Lung microvascular endothelial cell (primary cell): ENCODE results near the gene THSD1. TPM values are rescaled to one million over a fixed set of nuclear protein-coding genes. Genes with fewer than 3 reads are reported as not detected.
"Not testable (repeated sequence)": the region's sequence is repeated elsewhere in the genome, so short reads cannot be mapped to it uniquely, and the experiment has no call there.

Experiments used
- DNase-seq, 2 donors: peaks; one replicate each; pipeline versions ENCODE4 v3.0.0 to v3.0.0-alpha.2; 2010; ENCODE audit warnings: low read depth in 2 of 2
- total RNA-seq: library from RNA; depleted of rRNA; stranded (reverse); fragments of >200 nt; gene quantifications from 2 replicates; pipeline ENCODE4 v1.2.1, GENCODE V29; 2014

The THSD1 gene
- total RNA-seq, 1 donor from 2014 or later: 77.2 TPM

DNA sequence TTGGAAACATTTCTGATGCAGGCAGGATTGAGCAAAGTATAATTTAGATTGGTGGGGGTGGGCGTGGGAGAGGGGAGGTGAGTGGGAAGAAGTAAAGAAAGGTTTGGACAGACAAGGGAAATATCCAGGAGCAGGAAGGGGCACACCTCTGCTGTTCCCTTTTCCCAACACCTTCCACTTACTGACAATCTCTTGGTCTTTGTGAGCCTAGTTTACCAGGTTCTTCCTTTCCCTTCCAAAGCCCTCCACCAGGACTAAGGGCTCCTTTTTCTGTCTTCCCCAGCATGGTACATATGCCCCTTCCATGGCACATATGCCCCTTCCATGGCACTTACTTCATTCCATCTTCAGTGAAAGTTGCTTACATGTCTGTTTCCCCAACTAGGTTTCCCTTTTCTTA lies 6.2 kb upstream of the THSD1 start:
- DNase-seq: no peak

DNA sequence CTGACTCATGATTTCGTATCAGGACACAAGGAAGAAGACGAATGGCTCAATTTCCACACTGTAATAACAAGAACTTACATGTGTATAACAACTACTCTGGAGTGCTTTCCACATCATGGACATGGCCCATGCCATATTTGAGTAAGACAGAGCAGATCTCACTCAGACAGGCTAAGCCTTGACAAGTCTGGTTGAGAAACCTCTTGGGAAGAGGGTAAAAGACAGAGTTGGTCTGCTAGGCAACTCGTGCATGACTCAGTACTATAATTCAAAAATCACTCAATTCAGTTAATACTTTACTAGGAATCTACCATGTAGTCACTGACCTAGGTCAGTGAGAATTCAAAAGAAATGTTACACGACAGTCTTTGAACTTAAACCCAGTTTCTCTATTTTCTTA lies 5.7 kb upstream of the THSD1 start:
- DNase-seq: peak in 1 of 2 donors; percentile 17

DNA sequence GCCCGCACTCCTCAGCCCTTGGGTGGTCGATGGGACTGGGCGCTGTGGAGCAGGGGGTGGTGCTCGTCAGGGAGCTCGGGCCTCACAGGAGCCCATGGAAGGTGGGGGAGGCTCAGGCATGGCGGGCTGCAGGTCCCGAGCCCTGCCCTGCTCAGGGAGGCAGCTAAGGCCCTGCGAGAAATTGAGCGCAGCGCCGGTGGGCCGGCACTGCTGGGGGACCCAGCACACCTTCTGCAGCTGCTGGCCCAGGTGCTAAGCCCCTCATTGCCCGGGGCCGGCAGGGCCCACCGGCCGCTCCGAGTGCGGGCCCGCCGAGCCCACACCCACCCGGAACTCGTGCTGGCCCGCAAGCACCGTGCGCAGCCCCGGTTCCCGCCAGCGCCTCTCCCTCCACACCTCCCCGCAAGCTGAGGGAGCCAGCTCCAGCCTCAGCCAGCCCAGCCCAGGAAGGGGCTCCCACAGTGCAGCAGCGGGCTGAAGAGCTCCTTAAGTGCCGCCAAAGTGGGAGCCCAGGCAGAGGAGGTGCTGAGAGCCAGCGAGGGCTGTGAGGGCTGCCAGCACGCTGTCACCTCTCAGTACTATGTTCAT lies 2.2 kb upstream of the THSD1 start:
- DNase-seq: not testable (repeated sequence)

DNA sequence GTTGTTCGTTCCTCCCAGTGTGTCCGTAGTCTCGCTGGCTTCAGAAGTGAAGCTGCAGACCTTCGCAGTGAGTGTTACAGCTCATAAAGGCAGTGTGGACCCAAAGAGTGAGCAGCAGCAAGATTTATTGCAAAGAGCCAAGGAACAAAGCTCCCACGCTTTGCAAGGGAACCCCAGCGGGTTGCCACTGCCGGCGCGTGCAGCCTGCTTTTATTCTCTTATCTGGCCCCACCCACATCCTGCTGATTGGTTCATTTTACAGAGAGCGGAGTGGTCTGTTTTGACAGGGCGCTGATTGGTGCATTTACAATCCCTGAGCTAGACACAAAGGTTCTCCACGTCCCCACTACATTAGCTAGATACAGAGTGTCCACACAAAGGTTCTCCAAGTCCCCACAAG lies 1.5 kb upstream of the THSD1 start:
- not testable (repeated sequence) for DNase-seq

DNA sequence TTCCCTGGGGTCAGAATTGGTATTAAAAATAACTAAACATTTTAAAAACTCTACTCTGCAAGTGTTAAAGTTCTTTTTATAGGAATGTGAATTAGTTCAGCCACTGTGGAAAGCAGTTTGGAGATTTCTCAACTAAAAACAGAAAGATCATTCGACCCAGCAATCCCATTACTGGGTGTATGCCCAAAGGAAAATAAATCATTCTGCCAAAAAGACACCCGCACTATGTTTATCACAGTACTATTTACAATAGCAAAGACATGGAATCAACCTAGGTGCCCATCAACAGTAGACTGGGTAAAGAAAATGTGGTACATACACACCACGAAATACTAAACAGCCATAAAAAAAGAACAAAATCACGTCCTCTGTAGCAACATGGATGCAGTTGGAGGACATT lies 657 bp upstream of the THSD1 start:
- no peak for DNase-seq

GRCh38 chr13:52405369-52405766 lies 604 bp downstream of the THSD1 start:
- no peak for DNase-seq

DNA sequence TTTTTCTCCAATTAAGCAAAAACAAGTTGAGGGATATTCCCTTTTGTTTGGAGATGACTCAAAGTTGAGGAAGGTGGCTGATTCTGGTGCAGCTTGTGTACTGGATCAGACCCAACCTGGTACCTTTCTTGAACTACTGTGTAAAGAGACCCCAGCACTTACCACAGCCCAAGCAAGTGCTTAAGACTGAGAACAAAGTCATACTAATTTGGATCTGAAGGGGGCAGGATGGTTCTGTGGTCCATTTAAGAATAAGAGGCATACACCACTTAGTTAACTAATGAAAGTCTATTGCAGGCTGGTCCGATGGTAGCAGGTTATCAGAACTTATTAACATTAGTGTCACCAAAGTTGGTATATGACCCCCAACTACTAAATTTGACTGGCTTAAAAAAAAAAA lies 6.3 kb downstream of the THSD1 start:
- DNase-seq: peak; percentile 70 to 73

GRCh38 chr13:52399046-52399445 lies 6.9 kb downstream of the THSD1 start:
- DNase-seq: no peak

GRCh38 chr13:52395704-52396103 lies 10.3 kb downstream of the THSD1 start:
- DNase-seq: no peak

DNA sequence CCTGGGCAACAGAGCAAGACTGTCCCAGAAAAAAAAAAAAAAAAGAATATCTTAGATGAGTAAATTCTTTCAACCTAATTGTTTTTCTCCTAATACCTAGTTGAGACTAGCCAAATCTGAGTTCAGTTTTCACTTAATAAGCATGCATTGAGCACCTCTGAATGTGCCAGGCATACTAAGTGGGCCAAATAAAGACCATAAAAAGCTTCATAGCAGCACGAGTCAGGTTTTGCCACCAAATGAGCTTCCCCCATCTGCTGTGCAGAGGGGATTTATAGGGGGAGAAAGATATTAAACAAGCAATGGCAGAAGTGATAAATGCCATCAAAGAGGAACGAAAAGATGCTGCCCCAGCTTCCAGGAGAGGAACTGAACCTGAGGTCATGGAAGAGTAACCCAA lies 11.4 kb downstream of the THSD1 start:
- no peak for DNase-seq

- peak; percentile 53 to 70 for DNase-seq
These were observed 12.2 kb downstream of the THSD1 start for GRCh38 chr13:52393572-52394357.

DNA sequence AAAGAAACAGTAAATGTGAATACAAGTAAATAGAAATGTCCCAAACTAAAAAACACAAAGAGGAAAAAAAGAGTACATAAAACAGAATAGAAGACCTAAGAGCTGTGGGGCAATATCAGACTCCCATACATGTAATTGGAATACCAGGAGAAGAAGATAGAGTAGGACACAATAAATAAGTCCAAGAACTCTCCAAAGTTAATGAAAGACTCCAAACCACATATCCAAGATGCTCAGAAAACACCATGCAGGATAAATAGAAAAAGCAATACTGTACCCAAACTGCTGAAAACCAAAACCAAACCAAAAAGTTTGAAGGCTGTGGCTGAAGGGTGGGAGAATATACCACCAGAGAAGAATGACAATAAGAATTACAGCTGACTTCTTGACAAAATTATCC lies 18.3 kb downstream of the THSD1 start:
- no peak for DNase-seq

GRCh38 chr13:52385870-52386269 lies 20.1 kb downstream of the THSD1 start:
- DNase-seq: peak in 1 of 2 donors; percentile 32

DNA sequence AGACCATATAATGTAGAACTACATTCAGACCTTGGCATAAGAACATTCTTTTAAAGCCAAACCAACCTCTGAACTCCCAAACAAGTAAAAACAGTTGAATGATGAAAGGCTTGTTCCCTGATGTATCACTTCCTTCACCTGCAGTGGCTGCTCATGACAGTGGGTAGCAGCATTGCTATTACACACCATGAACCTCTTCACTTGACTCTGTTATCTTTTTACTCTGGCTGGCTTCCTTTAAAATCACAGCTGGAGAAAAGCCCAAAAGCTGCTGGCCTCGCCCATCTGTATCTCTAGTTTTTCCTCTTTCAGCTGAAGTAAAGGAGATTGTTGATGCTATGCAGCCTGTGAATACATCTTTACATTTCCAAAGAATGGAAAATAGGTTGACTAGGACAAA lies 22.6 kb downstream of the THSD1 start:
- DNase-seq: peak; percentile 25 to 76

GRCh38 chr13:52378312-52378711 lies 27.7 kb downstream of the THSD1 start:
- no peak for DNase-seq

GRCh38 chr13:52377898-52378297 lies 28.1 kb downstream of the THSD1 start:
- DNase-seq: peak; percentile 25 to 94

DNA sequence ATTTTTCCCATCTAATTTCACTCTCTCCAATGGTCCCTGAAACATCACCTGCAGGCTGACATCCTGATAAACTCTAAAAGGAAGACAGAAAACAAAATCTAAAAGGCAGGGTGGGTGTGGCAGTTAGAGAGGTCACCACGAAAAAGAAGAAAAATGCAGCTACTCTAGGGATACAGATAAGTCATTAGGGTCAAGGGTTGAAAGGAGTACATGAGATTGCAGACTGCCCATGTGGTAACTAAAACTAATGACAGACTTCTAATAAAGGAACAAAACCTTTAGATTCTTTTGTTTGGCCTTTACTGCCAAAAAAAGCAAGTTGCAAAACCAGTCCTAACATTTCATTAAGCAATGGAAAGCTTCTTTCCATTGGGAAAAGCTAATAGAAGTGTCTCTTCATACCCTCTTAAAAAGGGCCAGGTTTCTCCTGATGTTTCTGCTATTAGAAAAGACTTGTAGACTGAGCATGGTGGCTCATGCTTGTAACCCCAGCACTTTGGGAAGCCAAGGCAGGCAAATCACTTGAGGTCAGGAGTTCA lies 31.0 kb downstream of the THSD1 start:
- DNase-seq: no peak

DNA sequence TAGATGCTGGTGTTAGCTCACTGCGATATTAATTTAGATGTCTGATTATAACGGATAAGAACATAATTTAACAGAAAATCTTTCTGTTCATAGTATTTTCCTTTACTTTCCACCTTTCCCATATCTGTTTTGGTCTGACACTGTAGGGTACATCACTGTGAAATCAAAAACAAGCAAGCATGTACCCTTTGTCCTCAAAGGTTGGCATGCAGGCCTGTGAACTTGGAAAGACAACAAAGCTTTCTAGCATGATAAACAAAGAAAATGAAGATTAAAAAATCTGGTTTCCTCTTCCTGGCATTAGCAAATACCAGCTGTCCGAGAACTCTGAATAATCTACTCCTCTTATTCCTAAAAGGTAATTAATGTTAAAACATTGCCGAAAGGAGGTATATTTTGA lies 31.6 kb downstream of the THSD1 start:
- peak; percentile 14 to 89 for DNase-seq

- DNase-seq: peak in 1 of 2 donors; percentile 13
These were observed 32.7 kb downstream of the THSD1 start for GRCh38 chr13:52373277-52373676.

- peak; percentile 43 to 53 for DNase-seq
These were observed 34.2 kb downstream of the THSD1 start for GRCh38 chr13:52371736-52372247.

GRCh38 chr13:52366291-52366690 lies 39.7 kb downstream of the THSD1 start:
- no peak for DNase-seq

DNA sequence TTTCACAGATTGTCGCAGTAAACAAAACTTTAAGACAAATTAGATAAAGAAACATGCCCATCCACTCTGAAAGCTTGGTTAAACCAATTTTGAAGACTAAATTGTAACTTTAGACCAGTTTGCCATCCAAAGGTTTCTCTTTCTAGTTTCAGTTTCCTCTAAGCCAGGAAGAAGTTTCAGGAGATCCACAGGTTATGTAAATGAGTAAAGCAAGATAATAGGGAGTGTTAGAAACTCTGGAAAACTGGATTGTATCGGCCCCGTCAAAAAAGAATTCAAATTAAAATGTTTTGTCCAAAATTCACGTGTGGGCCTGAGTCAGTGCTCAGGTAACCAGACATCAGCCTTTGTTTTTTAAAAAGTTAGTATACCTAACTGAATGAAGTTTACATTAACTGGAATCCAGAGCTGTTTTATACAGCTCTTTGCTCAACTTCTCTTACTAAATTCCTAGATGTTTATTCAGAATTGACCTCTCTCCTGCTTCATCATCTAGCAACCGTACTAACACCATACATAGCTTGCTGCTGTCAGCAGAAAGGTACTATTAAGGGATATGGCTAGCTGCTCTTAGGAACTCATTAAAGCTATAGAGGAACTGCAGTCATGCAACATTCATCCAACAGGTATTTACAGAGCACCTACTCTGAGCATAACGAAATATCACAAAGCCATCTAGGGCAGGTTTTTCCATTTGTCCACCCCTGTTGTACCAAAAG lies 43.6 kb downstream of the THSD1 start:
- DNase-seq: not testable (repeated sequence)
